ENCODE measurements around the gene NFIC.

GRCh38 chr19:3392480-3392879 lies 26.1 kb downstream of the NFIC start:
- TF ChIP-seq CTCF (IDR thresholded peaks at IDR 0.05) (no peak), ZFX (IDR thresholded peaks at IDR 0.05; ENCODE audit: borderline replicate concordance) (no peak)
